Measurements from ENCODE around the gene DHX16.
A peak's percentile ranks its signal among the peaks of the same experiment; 100 is the strongest.

The DHX16 gene

DNA sequence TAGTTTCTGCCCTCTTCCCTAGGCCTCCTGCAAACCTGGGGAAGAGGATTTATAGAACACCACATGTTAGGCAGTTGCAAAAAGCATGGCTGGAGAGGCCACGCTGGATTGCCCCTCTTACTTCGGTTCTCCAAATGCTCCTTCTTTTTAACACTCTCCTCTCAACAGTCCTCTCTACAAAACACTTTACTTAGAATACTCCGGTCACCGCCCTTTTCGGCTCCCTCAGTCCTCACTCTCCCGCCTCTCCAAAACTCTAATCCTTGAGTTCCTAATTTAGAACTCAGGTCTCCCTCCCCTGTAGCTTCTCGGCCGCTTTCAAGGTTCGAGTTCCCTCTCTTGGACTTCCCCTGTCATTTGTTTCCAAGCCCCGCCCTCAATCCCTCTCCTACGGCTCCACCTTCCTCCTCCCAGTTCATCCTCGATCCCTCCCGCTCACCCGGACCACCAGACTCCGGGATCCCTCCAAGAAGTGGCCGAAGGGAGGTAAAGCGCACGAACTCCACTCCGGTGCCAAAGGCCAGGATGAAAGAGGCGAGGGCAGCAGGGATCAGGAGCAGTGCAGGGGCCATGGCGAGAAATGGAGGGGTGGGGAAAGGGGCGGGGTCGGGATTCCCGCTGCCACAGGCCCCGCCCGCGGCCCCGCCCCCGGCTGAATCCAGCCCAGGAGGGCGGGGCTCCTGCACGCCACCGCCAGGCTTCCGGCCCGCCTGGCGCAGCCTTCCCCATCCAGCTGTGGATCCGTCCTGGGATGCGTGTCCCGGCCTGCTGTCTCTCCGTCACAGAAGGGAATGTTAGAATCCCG, 17.8 kb upstream of the DHX16 start, which contains the start of gene NRM:
NRM (minus strand) TSS at position 582 of the 805 bp plus-strand sequence; CDS start at position 572, 10 bp downstream.
- Histone ChIP-seq H3K27ac (ENCODE audit: low read depth, low read length) (peak within 1 kb of the TSS; percentile 79; the same call in 1 of the 2 replicates), H3K36me3 (ENCODE audit: insufficient read depth, low read length) (no peaks in the 10 kb centered on the region), H3K27me3 (ENCODE audit: insufficient read depth, low read length) (no peaks in the 10 kb centered on the region), H3K4me1 (ENCODE audit: insufficient read depth, low read length) (peaks cover 16% of the 10 kb centered on the region; the same call in 1 of the 2 replicates), H3K4me3 (ENCODE audit: low read length) (peak within 1 kb of the TSS; percentile 86), H3K9ac (ENCODE audit: low read depth, low read length) (peak within 1 kb of the TSS; percentile 65; the same call in 1 of the 2 replicates), H3K9me3 (ENCODE audit: insufficient read depth, low read depth, low read length) (no peaks in the 10 kb centered on the region)
- under 1% methylated on average over 40 of the region's 40 CpGs for WGBS

DNA sequence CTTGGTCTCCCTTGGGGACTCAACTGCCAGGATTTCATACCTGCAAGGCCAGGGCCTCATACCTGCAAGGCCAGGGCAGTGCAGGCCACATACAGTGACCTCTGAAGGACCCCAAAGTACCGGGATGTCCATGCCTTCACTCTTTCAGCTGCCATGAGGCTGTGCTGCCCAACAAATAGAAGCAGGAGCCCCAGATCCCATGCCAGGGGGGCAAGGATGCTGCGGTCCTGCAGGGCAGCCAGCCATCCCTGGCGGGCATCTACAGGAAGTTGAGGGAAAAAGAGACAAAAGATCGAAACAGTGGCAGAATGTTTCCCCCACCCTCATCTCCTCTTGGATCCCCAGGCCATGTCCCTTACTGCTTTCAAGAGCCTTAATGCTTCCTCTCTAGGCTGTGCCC, 17.2 kb upstream of the DHX16 start:
- peaks cover 20% of the 10 kb centered on the region for H3K4me1 ChIP-seq (ENCODE audit: insufficient read depth, low read length)
- H3K36me3 ChIP-seq (ENCODE audit: insufficient read depth, low read length): no peaks in the 10 kb centered on the region
- WGBS: 59% methylated on average over 4 of the region's 4 CpGs
- no peaks in the 10 kb centered on the region for H3K27me3 ChIP-seq (ENCODE audit: insufficient read depth, low read length)
- H3K4me3 ChIP-seq (ENCODE audit: low read length): peak overlapping the region; percentile 86
- H3K27ac ChIP-seq (ENCODE audit: low read depth, low read length): no peak overlapping the region
- H3K9me3 ChIP-seq (ENCODE audit: insufficient read depth, low read depth, low read length): no peaks in the 10 kb centered on the region
- peak overlapping the region; percentile 65; the same call in 1 of the 2 replicates for H3K9ac ChIP-seq (ENCODE audit: low read depth, low read length)

DNA sequence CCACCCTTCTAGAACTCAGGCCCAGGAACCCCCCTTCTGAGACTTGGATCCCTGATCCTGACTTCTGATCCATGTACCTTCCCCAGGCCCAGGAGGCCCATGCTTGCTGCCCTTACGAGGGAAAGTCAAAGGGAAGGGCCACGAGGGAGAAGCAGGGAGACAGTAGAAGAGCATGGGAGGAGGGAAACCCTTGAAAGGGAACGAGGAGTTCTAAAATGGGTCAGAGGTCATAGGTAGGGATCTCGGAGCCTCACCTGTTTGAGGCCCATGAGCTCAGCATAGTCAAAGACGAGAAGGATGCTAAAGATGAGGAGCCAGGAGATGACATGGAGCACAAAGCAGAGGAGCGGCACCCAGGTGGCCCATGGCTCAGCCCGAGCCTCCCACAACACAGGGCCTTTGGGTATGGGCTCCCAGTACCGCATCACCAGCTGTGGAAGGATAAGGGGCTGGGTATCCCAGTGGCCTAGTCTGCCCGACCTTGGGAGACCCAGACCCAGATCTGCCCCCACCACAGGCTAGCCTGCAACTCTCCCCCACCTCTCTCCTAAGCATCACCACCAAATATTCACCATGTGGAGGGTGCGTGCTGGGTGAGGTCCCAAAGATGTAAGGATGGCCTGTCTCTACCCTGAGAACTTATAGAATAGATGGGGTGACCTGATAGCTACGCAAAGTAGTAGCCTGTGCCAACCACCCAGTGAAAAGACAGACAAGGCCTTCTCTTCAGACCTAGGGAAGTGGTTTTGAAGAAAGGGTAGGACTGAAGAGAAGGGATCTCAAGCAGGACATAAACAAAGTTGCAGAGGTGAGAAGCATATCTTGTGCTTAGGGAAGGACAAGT, 16.4 kb upstream of the DHX16 start:
- H3K36me3 ChIP-seq (ENCODE audit: insufficient read depth, low read length): no peaks in the 10 kb centered on the region
- no peaks in the 10 kb centered on the region for H3K27me3 ChIP-seq (ENCODE audit: insufficient read depth, low read length)
- peaks cover 23% of the 10 kb centered on the region for H3K4me1 ChIP-seq (ENCODE audit: insufficient read depth, low read length)
- H3K9me3 ChIP-seq (ENCODE audit: insufficient read depth, low read depth, low read length): no peaks in the 10 kb centered on the region
- WGBS: 93% methylated on average over 11 of the region's 11 CpGs
- H3K4me3 ChIP-seq (ENCODE audit: low read length): peak overlapping the region; percentile 86
- no peak overlapping the region for H3K27ac ChIP-seq (ENCODE audit: low read depth, low read length)
- H3K9ac ChIP-seq (ENCODE audit: low read depth, low read length): no peak overlapping the region

DNA sequence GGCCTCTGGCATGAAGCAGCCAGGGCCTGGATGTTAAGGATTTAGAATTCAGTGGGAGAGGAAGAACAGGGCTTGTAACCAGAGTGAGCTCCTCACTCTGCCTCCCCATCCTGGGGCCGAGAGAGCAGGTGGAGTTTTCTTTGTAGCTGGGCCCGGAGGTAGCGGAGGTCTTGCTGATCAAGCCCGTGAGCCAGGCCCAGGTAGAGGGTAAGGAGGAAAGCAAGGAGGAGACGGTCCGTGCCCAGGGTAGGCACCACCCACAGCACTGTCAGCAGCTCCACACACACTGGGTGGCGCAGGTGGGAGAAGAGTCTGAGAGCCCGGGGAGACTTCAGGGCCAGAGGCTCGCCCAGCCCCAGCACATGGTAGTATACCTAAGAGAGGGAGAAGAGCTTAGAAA, 15.8 kb upstream of the DHX16 start:
- Histone ChIP-seq H3K4me1 (ENCODE audit: insufficient read depth, low read length) (peaks cover 27% of the 10 kb centered on the region), H3K27ac (ENCODE audit: low read depth, low read length) (no peak overlapping the region), H3K9me3 (ENCODE audit: insufficient read depth, low read depth, low read length) (no peaks in the 10 kb centered on the region), H3K9ac (ENCODE audit: low read depth, low read length) (no peak overlapping the region), H3K36me3 (ENCODE audit: insufficient read depth, low read length) (no peaks in the 10 kb centered on the region), H3K27me3 (ENCODE audit: insufficient read depth, low read length) (no peaks in the 10 kb centered on the region), H3K4me3 (ENCODE audit: low read length) (no peak overlapping the region)
- WGBS: 86% methylated on average over 8 of the region's 9 CpGs

DNA sequence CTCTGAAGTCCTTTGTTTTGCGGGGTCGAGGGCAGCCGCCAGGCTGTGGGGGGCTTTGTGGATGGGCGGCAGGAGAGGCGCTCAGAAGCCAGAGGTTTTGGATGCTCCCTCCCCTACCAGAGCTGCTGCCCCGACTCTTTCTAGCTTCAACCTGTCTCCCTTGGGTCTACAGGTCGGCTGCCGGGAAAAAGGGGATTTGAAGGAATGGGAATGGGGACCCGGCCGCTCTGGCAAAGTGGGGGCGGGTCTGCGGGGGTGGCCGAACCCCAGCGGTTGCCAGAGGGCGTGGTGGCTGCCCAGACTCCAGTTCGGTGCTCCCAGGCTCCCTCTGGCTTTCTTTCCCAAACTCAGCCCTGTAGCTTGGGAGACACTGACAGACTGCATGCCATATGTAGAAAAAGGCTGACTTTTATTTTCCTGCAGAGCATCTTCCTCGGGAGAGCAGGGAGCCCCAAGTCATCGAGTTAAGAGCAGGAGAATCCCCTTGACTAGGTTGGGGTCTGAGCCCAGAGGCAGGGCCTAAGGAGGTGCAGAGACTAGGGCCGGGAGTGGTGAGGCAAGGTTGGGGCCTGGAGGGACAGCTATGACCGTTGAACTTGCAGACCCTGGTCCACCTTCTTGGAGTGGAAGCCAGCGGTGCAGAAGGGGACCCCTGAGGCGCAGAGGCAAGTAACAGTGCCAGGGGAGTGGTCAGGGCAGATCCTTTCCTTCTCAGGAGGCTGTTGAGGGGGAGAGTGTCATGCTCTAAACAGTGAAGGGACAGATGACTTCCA, 15.0 kb upstream of the DHX16 start:
- Histone ChIP-seq H3K36me3 (ENCODE audit: insufficient read depth, low read length) (no peaks in the 10 kb centered on the region), H3K27me3 (ENCODE audit: insufficient read depth, low read length) (no peaks in the 10 kb centered on the region), H3K9ac (ENCODE audit: low read depth, low read length) (peak overlapping the region; percentile 80), H3K4me1 (ENCODE audit: insufficient read depth, low read length) (peaks cover 35% of the 10 kb centered on the region), H3K9me3 (ENCODE audit: insufficient read depth, low read depth, low read length) (no peaks in the 10 kb centered on the region), H3K4me3 (ENCODE audit: low read length) (peak overlapping the region; percentile 74), H3K27ac (ENCODE audit: low read depth, low read length) (peak overlapping the region; percentile 79)
- WGBS: 21% methylated on average over 19 of the region's 22 CpGs

DNA sequence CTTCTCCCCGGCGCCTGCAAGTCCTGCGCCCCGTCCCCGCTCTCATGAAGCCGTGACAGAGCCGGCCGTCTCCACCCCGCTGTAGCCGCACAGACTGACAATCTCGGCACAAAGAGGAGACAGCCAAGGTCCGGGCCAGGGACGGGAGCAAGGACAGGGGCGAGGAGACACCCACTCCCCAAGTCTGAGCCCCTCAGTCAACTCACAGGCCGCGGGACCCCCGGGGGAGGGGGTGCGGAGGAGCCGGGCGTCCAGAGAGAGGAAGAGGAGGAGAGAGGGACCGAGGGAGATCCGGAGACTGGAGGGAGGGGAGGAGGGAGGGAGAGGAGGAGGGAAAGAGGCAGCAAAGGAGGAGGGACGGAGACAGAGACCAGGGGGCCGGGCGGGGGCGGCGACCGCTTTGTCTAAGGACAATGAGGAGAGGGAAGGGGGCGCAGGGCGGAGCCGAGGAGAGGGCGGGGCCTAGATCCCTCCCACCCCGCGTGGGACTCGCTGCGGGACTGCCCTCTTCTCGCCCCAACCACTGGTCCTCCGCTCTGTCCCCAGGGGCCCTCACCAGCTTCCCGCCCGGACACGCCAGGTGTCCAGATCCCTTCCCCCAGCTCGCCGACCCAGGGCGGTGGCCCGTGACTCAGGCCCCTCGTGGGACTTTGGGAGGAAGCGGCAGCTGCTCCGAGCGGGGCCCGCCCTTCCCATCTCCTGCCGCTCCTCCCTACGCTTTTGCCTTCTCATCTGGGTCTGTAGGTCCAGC, 14.3 kb upstream of the DHX16 start:
- H3K9me3 ChIP-seq (ENCODE audit: insufficient read depth, low read depth, low read length): no peaks in the 10 kb centered on the region
- WGBS: under 1% methylated on average over 52 of the region's 52 CpGs

DNA sequence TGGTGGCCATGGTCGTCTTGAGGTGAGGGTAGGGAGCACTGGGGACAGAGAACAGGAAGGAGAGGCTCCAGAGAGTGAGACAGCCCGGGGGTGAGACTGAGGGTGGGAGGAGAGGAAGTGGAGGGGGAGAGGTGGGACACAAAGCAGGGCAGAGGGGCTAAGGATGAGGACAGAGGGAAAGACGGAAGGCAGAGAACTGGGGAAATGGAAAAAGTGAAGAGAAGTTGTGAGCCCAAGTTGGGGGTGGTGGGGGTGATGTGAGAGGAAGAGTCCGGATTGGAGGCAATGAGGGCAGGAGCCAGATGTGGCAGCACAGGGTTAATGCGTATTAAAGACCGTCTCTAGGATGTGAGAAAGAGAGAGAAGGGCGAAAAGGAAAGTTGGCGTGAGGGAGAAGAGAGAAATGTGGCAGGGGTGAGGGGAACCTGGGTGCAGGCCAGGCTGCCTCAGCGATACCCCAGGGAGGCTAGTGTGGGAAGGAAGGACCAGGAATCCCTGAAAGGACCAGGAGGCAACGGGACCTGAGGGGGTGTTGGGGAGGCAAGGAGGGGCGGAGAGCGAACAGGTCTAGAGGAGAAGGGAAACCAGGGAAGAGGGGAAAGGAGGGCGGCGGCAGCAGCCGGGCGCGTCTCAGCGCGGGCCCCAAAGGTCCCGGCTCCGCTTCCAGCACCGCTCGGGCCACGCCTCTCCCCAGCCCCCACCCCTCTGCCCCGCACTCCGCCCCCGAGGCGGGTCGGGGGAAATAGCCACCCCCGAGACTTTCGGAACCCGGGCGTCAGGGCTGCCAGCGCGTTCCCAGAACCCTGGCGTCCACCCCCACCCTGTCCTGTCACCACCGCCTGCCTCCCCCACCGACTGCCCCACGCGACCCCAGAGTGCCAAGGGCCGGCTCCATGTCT, 13.5 kb upstream of the DHX16 start, which contains the start of gene PPP1R18:
PPP1R18 (minus strand) TSS at position 637 of the 899 bp plus-strand sequence; CDS start at position 10, 627 bp downstream.
- 1% methylated on average over 38 of the region's 41 CpGs for WGBS
- Histone ChIP-seq H3K9ac (ENCODE audit: low read depth, low read length) (peak within 1 kb of the TSS; percentile 80), H3K27me3 (ENCODE audit: insufficient read depth, low read length) (no peaks in the 10 kb centered on the region), H3K36me3 (ENCODE audit: insufficient read depth, low read length) (no peaks in the 10 kb centered on the region), H3K4me1 (ENCODE audit: insufficient read depth, low read length) (peaks cover 42% of the 10 kb centered on the region), H3K9me3 (ENCODE audit: insufficient read depth, low read depth, low read length) (no peaks in the 10 kb centered on the region), H3K27ac (ENCODE audit: low read depth, low read length) (peak within 1 kb of the TSS; percentile 79), H3K4me3 (ENCODE audit: low read length) (peak within 1 kb of the TSS; percentile 74)

More for the DNA sequence above, 14.3 kb upstream of the DHX16 start:
- no peaks in the 10 kb centered on the region for H3K36me3 ChIP-seq (ENCODE audit: insufficient read depth, low read length)
- peak overlapping the region; percentile 79 for H3K27ac ChIP-seq (ENCODE audit: low read depth, low read length)
- peak overlapping the region; percentile 80 for H3K9ac ChIP-seq (ENCODE audit: low read depth, low read length)
- H3K4me1 ChIP-seq (ENCODE audit: insufficient read depth, low read length): peaks cover 42% of the 10 kb centered on the region
- no peaks in the 10 kb centered on the region for H3K27me3 ChIP-seq (ENCODE audit: insufficient read depth, low read length)
- H3K4me3 ChIP-seq (ENCODE audit: low read length): peak overlapping the region; percentile 74

DNA sequence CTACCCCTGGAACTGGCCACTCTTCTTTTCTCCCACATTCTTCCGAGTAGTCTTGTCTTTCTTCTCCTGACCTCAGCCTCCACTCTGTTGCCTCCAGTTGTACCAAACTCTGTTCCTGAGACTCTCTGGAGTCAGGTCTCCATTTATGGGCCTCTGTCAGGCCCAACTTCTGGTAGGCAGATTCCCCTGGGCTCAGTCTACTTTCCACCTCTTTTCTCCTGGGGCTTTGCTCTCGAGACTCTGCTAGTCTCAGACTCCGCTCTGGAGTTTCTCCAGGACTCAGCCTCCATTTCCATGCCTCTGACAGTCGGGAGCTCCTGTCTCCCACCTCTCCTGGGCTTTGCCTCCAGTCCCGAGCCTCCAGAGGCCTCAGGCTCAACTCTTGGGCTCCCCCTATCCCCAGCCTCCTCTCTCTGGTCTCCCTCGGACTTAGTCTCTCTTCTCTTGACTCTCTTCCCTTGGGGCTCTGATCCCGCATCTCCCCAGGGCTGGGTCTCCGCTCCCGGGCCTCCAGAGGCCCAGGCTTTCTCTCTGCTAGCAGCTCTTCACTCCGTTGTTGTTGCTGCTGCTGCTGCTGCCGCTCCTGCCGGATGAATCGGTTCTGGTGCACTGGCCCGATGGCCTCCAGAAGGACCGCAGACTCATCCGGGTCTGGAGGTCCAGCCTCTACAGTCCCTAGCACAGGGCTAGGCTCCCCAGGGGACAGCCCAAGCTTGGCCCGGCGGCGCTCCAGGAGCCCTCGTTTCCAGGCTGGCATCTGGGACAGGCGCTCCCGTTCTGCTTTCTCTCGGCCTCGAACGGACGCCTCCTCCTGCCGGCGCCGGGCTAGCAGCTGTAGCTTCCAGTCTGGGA, 12.6 kb upstream of the DHX16 start:
- Histone ChIP-seq H3K4me1 (ENCODE audit: insufficient read depth, low read length) (peaks cover 39% of the 10 kb centered on the region), H3K9ac (ENCODE audit: low read depth, low read length) (0 out of 2 replicates have a peak overlapping the region, but pooled peaks have one; percentile 3)
- WGBS: 46% methylated on average over 29 of the region's 29 CpGs

More for the DNA sequence above, 12.6 kb upstream of the DHX16 start:
- H3K4me3 ChIP-seq (ENCODE audit: low read length): peak overlapping the region; percentile 74
- no peaks in the 10 kb centered on the region for H3K27me3 ChIP-seq (ENCODE audit: insufficient read depth, low read length)
- no peak overlapping the region for H3K27ac ChIP-seq (ENCODE audit: low read depth, low read length)
- no peaks in the 10 kb centered on the region for H3K9me3 ChIP-seq (ENCODE audit: insufficient read depth, low read depth, low read length)
- H3K36me3 ChIP-seq (ENCODE audit: insufficient read depth, low read length): peaks cover 2% of the 10 kb centered on the region; the same call in 1 of the 2 replicates
